H1 (cell line): ENCODE results near the gene REEP2. TPM values are rescaled to one million over a fixed set of nuclear protein-coding genes. Genes with fewer than 3 reads are reported as not detected.

Source experiments
- CTBP2 ChIP-seq: IDR thresholded peaks from 2 replicates; pipeline ENCODE4 v1.7.0; 2011; ENCODE audit warnings: borderline replicate concordance, mild to moderate bottlenecking, moderate library complexity, mixed read lengths, low read length; ENCODE audit not compliant: insufficient read depth, insufficient read length
- RFX5 ChIP-seq: IDR thresholded peaks from 2 replicates; pipeline ENCODE4 v1.6.1; 2011; ENCODE audit warnings: low read depth, low read length, improper control_type of control experiment, borderline replicate concordance
- polyA plus RNA-seq, 7 experiments: library from polyadenylated mRNA; depleted of rRNA in 3 of 7; stranded (reverse) in 5 of 7; unstranded in 2 of 7; fragments of >200 nt in 5 of 7; fragments of 200-250 nt in 2 of 7; gene quantifications; 1 replicate in 5 of 7; 2 replicates in 1 of 7; 4 replicates in 1 of 7; pipeline versions ENCODE4 v1.2.1 to v1.2.3, GENCODE V29; 2011 to 2013; ENCODE audit warnings: missing spikeins in 2 of 7, mixed read lengths in 2 of 7
- total RNA-seq: library from RNA; stranded (reverse); fragmentation: NEBNext Ultra II Directional; extraction: Animal tissue kit (Norgen Biotek cat#: 25700); gene quantifications from 2 replicates; pipeline ENCODE4 v1.2.1, GENCODE V29; 2021

Gene REEP2
- total and polyA plus RNA-seq, 2 of the 8 experiments (the other 6 are each of a cell fraction or from before 2014, with no cell fraction given): 26.5 to 40.2 TPM

DNA sequence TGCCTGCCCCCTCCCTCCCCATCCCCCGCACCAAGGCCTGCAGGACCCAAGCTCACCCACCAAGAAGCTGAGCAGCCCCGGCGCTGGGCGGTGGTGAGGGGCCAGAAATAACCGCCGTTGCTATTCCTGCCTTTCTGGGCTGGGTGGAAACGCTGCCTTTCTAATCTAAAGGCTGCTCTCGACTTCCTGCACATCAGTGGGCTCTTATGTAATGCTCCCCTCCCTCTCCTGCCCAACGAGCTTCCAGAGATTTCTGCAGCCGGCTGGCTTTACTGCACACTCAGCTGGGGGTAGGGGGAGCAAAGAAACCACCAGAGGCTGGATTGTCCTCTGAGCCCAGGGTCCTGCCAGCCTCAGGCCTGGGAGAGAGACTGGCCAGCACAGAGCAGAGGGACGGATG, 19.5 kb downstream of the REEP2 start (continued):
- TF ChIP-seq CTBP2 (no peak), RFX5 (no peak)
